HG03575 (cell line): ENCODE measurements around the gene CCDC57.

Source experiments
- ATAC-seq: cut with Tn5 transposase; IDR thresholded peaks from one replicate; pipeline ENCODE4 v1.9.1; 2021; ENCODE audit not compliant: unreplicated experiment, insufficient number of reproducible peaks, low FRiP score; ENCODE audit errors: extremely low read depth

CCDC57 gene

DNA sequence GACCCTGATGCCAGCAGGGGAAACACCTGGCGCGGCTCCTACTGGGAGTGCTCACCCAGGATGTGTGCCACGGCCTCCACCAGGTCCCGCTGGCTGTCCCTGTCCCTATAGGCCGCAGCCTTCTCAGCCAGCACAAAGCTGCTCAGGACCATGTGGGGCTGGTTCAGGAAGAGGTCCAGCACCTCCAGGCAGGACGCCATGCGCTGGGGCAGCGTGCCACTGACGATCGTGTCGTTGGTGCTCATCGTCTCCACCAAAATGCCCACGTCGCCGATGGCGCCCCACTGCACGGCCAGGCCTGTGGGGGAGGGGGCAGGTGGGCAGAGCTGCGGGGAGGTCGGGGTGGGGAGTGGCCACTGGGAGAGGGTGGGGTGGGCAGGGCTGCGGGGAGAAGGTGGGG, 131.1 kb downstream of the CCDC57 start:
- ATAC-seq = no peak

DNA sequence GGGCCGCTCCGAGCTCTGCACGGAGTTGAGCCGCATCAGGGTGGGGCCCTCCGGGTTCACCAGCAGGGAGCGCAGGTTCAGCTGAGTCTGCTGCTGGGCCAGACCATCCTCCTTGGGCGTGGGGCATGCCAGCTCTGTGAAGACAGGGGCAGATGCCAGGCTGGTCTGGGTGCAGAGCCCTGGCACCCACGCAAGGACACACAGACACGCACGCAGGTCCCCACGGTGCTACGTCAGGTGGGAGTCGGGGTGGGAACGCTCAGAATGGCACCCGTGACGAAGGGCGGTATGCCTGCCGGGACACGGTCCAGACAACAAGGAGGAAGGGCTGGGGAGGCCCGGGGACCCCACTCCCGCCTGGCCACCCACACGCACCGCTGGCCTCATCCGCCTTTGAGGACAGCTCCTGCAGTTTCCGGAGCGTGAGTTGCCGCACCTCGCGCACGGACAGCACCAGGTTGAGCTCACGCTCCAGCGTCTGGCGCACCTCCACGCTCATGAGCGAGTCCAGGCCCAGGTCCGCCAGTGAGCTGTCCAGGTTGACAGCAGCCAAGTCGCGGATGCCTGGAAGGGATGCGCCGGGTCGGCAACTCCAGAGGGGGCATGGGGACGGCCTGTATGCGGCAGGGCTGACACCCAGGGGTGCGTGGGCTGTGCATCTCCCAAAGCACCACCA, 131.7 kb downstream of the CCDC57 start:
- ATAC-seq = no peak

DNA sequence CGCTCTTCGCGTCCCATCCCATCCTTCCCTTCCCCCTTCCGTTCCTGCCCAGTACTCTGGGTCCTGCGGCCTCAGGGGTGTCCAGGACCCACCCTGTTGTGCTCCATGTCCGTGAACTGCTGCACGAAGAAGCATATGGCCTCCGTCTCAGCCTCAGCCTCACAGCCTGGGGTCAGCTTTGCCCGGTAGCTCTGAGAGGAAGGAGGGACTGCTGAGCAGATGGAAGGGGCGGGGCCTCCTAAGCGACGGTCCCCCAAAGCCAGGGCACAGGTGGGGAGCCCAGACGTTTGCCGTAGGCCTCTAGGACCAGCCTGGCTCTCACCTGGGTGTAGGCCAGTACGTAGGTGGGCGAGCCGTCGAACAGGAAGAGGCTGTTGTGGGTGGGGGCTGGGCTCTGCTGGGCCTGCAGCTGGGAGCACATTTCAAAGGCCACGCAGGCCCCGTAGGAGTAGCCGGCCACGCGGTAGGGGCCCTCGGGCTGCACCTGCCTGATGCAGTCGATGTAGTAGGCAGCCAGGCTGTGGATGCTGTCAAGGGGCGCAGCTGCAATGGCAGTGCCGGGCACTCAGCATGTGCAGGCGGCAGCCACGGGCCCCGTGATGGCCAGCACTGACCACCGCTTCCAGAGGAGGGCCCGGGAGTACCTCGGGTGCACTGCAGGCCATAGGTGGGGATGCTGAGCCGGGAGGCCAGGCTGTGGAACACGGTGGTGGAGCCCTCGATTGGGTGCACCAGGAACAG, 132.4 kb downstream of the CCDC57 start:
- no peak for ATAC-seq

DNA sequence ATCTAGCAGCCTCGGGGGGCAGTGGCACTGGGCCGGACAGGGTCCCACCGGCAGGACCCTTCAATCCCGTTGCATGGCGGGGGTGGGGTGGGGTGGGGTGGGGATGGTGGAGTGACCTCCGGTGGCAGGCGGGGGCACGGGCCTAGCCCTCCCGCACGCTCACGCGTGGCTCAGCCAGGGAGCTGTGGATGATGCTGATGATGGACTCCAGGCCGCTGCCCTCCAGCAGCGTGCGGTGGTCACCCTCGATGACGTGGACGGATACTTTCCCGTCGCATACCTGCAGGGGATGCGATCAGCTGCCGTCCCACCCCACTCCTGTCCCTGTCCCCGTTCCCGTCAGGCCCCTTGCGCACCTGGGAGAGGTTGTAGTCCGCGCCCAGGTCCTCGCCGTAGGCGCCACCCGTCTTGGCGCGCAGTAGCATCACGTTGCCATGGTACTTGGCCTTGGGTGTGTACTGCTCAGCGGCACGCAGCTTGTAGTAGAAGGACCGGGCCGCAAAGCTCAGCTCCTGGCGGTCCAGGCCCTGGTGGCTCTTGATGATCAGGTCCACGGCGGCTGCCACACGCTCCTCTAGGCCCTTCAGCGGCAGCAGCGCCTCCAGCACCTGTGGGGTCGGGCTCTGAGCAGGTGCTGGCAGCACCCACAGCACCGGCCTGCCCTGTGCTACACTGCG, 133.5 kb downstream of the CCDC57 start:
- no peak for ATAC-seq

DNA sequence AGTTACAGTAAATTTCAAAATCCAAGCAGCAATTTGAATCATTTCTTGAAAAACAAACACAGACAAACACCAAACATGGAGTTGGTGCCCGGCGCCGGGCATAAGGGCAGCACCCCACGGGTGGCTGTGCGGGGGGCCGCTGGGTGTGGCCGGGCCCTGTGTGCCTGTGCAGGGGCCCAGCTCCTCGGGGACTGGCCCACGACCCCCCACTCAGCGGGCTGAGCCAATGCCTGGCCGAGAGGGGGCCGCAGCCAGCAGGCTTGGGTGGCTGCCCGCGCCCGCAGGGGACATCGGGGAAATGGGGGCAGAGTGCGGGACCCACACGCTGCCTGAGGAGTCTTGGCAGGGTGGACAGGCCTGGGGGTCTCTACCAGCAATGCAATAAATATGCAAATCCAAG, 134.2 kb downstream of the CCDC57 start:
- no peak for ATAC-seq

DNA sequence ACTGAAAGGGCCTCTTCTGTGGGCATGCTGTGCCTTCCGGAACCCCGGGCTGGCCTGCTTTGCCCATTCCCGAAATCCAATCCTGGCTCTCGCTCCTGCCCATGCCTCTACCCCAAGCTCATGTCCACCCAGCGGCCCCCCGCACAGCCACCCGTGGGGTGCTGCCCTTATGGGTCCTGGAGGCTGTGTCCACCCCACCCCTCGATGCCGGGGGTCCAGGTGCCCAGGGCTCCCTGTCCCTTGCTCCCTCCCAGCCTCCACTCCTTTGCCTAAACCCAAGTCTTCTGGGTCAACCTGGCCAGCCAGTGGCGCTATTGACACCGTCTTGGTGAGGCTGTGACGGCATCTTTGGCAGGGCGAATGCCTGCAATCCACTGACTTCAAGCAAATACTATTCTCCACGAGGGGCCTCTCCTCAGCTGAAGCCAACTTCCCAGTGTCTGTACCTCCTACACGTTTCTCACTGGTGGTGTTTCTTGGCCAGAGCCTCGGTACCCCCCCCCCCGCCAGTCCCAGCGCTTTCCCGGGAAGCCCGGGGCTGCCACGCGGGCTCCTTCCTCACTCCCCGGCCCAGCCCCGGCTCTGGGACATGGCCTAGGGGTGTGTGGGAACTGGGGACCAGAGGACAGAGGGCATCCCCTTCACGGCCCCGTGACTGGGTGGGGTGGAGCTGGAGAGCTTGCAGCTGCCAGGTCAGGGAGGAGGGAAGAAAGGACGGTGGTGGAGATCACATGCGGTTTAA, 134.9 kb downstream of the CCDC57 start:
- ATAC-seq = no peak

DNA sequence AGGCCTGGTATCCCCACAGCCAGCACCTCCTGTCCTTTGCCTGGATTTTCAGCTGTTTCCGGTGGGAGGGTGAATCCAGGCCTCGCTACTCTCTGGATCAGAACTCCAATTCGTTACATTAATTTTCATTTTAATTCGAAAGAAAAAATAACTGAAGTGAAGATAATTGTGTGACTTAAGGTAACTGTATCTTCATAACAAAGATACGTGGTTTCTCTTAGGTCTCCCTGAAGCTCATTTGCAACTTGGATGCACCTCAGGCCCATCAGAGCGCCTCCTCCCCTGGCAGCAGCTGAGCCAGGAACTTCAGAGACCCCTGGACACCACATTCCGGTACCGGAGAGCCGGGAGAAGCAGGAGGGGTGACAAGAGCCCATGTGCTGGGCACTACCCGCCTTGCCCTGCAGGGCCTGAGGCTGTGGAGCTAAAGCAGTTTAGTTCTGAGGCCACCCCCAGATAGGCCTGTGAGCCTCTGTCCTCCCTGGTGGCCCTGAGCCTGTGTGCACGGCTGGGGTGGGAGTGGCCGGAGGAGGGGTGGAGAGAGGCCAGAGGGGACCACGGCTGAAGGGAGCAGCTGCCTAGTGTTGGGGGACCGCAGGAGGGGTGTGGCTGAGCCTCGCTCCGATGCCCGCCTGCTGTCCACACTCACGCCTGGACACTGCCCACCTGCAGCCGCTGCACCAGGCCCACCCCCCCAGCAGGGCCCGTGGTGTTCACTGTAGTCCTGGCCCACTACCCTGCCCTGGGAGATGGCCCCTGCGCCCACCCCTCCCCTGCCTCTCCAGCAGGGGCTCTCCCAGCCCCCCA, 135.7 kb downstream of the CCDC57 start:
- no peak for ATAC-seq

DNA sequence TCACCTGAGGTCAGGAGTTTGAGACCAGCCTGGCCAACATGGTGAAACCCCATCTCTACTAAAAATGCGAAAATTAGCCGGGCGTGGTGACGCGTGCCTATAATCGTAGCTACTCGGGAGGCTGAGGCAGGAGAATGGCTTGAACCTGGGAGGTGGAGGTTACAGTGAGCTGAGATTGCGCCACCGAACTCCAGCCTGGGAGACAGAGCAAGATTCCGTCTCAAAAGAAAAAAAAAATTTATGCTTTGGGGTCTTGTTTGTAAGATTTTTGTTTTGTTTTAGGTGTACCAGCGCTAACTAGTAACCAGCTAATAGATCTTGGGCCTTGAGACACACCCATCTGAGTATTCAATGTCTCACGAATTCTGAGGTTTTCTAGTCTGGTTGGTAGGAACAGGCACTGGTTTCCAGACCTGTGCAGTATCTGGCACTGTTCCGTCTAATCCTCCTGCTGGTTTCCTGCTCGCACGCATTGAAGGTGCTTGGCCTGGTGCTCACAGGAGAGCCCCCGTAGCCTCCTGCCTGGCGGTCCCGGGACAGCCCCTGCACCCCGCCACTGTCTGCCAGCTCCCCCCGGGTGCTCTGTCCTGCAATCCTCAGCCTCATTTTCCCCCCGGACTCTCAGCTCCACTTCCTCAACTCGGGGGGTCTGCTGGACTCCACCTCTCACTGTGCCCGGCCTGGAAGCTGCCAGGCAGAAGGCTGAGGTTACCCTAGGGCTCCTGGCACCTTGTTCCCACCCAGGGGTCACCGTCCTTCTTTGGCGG, 136.4 kb downstream of the CCDC57 start:
- ATAC-seq = no peak

DNA sequence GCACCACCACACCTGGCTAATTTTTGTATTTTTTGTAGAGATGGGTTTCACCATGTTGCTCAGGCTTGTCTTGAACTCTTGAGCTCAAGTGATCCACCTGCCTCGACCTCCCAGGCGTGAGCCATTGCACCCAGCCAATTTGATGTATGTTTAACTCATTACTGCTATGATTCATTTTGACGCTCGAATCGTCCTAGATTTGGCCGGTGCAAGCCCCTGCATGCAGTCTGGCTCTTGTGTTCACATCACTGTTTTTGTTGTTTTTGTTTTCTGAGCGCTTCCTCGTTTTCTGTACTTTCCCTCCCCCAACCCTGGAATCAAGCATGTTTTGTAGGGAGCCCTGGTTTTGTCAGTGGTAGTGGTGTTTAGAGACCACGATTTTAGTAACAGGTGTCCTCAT, 139.2 kb downstream of the CCDC57 start:
- ATAC-seq = no peak

DNA sequence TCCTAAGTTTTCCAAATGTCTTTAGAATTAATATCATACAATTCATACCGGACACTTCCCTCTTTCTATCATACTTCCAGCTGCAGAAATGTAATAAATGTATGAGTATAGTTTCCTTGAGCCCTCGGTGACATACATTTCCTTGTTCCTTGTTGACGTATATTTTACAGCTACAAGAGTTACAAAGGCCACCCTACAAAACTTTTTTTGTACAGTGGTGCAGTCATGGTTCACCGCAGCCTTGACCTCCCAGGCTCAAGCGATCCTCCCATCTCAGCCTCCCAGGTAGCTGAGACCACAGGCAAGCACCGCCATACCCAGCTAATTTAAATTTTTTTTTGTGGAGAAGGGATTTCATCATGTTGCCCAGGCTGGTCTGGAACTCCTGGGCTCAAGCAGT, 139.8 kb downstream of the CCDC57 start:
- ATAC-seq = no peak

DNA sequence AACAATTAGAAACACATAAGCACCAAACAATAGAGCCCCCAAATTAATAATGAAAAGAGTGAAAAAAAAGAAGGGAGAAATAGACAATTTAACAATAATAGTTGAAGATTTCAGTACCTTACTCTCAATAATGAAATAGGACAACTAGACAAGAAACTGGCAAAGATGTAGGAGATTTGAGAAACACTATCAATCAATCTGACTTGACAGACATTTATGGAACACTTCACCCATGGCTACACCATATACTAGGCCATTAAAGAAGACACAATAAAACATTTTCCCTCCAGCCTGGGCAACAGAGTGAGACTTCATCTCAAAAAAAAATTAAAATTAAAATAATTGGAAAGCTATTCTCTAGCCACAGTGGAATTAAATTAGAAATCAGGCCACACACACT, 142.0 kb downstream of the CCDC57 start:
- ATAC-seq = no peak

DNA sequence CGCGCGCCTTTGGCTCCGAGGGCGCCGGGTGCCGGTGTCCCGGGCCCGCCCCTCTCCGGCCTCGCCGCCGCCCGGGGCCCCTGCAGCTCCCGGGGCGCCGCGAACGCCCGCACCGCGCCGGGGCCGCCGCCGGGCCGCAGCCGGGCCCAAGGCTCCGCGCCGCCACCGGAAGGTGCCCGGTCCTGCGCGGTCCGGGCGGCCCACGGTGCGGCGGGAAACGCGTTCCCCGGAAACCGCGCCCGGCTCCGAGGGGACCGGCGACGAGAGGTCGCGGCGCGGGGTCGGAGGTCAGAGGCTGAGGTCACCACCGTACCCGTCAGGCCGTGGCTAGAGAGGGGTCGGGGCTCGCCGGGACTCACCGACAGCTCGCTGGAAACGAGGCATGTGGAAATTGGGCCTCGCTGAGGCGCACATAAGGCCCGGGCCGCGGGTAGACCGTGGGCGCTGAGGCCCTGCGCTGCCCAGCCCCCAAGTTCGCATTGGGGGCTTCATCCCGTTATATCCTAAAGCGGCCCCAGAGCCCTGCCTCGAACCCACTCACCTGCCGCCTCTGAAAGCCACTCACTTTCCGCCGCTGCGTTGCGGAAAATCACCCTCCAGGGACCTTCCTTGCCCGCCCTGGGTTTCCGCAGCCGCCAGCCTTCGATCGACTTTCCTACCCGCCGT, 146.9 kb downstream of the CCDC57 start, which contains the start of gene DUS1L:
Gene DUS1L (minus strand): TSS at position 167 of the 666 bp plus-strand sequence. CDS start 745 bp downstream, outside the sequence.
- ATAC-seq = no peak

DNA sequence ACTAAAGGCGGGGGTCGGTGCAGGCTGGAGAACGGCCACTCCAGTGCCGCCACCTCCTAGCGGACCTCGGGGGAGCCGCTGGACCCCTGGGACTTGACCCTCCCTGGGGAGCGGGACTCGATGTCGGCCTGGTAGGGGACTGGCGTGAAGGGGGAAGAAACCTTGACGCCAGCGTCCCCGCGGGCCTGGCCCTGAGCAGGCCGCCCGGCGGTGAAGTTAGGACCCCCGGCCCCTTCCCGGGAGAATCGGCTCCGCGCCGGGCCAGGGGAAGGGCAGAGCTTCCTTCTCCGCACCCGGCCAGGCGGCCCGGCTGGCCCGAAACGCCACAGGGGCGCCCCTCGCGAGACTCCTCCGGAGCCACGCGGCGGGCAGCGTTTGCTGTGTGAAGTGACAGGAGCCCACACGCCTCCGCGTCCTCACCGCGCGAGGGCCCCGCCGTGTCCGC, 147.4 kb downstream of the CCDC57 start:
- no peak for ATAC-seq

DNA sequence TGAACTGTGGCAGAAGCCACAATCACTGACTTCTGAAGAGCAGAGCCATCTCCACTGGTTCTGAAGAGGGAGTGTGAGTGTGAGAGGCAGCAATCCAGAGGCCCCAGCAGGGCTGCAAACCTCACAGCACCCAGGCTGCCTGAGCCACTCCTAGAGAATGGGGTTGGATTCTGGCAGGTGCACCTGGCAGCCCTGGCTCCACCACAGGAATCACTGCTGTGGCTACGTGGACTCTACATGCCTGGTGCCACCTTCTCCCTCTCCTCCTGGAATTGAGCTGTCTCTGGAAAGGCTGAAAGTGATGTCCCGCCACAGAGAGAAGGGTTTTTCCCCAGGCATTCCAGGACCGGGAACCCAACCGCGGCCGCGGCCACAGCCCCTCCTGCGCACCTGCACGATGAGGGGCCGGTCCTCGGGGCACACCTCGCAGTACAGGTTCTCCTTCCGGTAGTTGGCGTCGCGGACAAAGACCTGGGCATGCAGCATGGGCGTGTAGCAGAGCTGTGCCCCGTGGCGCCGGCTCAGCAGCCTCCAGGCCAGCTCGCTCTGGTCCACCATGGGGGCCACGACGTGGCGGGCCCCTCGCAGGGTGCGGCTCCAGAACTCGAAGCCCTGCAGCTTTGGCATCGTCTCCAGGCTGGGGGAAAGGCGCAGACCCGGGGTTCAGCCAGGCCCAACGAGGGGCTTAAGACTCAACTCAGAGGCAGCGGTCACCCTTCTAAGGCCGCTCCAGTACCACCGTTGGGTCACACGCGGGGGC, 148.0 kb downstream of the CCDC57 start:
- ATAC-seq = no peak

DNA sequence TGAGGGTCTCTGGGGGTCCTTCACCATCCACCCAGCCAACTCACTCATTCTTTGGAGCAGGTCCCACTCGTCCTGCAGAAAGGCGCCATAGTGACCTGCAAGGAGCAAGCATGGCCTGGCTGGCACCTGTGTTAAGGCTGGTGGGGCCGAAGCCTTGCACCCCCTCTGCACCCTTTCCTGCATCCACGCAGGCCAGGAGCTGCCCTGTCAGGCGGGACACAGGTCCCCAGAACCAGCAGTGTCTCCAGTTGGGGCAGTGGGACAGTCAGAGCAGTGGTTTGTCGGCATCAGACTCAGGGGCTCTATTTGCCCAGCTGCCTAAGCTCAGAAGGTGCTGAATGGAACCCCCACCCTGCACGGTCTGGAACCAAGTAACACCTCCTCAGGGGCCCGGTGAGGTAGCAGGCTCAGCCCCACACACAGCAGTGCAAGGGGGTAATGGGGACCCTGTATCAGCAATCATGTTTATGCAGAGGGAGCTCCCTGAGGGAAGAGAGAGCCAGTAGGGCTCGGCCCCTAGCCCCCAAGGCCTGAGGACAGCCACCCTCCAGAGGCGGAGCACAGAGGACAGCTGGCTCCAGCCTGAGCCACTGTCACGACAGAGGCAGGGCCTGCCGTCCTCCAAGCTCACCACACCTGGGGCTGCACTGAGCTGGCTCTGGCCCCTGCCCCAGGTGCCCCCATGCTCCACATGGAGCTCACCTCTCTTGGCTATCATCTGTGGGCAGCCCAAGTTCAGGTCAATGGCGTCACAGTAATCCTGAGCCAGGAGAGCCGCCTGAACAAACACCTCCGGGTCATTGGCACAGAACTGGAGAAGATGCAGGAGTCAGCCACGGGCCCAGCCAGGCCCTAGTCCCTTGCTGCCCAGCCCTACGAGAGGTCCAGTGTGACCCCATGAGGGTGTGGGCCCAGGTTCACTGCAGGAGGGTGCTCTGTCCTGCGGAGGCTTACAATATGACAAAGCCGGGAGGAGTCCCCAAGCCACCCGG, 148.9 kb downstream of the CCDC57 start:
- ATAC-seq = no peak

DNA sequence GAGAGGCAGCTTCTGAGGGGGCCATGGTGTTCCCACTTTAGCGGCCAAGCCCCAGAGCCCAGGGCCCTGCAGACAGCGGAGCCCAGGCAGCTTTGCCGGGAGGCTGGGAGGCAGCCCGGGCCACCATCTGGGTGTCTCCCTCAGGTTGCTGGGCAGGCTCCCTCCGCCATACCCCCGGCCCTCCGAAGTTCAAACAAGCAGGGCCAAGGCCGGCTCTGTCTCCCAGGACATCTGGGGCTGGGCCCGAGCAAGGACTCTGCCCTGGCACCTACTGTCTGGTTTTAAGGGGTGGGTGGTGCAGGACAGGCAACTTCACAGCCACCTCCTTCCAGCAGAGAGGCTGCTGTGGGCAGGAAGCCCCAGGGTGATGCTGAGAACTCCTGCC, 149.7 kb downstream of the CCDC57 start:
- ATAC-seq = no peak
